Endothelial cell of umbilical vein (primary cell): ENCODE results near the gene RAB25. TPM values are rescaled to one million over a fixed set of nuclear protein-coding genes. Genes with fewer than 3 reads are reported as not detected.

Experiments used
- BruUV-seq: library from RNA; stranded (reverse); fragments of 400-500 nt; replicated peaks from 2 replicates; lab custom pipeline; 2021; lab: Mats Ljungman, UMichigan
- CTCF ChIA-PET: fragments of 300-600, 350-600 bp; sonication (Branson Sonifier 250); formaldehyde crosslinking; loops from one replicate; lab custom pipeline; 2021; ENCODE audit warnings: antibody characterized with exemption, inconsistent platforms; lab: Charles Lee
- POLR2A ChIA-PET: fragments of 300-600, 350-600 bp; sonication (Branson Sonifier 250); formaldehyde crosslinking; loops from one replicate; lab custom pipeline; 2021; ENCODE audit warnings: antibody characterized with exemption, inconsistent platforms; lab: Charles Lee
- DNase-seq: peaks from one replicate; pipeline ENCODE4 v3.0.0-alpha.2; 2011; ENCODE audit warnings: low read depth, low spot score
- FAIRE-seq: peaks from 2 replicates; lab custom pipeline; 2011; peaks lifted over from hg19 to GRCh38; lab: Jason Lieb, UNC
- H2AFZ ChIP-seq: 2 replicates; pipeline ENCODE4 v1.6.0; 2012; ENCODE audit warnings: low read depth, low read length, control low read depth, inconsistent platforms
- H3K27ac ChIP-seq: 2 replicates; pipeline ENCODE4 v1.5.1; 2011; ENCODE audit warnings: low read depth, mild to moderate bottlenecking, control low read depth, low read length, moderate library complexity; ENCODE audit not compliant: insufficient read depth
- H3K27me3 ChIP-seq, 2 experiments: 2 replicates each; pipeline versions ENCODE4 v1.6.0 to v1.6.1; 2011; ENCODE audit warnings: low read length in 2 of 2, mixed read lengths in 1 of 2; ENCODE audit not compliant: control insufficient read depth in 2 of 2, insufficient read depth in 2 of 2
- H3K36me3 ChIP-seq, 2 experiments: 2 replicates in 1 of 2; 3 replicates in 1 of 2; pipeline ENCODE4 v1.5.1; 2011; ENCODE audit warnings: low read length in 2 of 2, mild to moderate bottlenecking in 1 of 2, moderate library complexity in 1 of 2; ENCODE audit not compliant: control insufficient read depth in 2 of 2, insufficient read depth in 2 of 2; ENCODE audit errors: extremely low read depth in 1 of 2
- H3K4me1 ChIP-seq: 3 replicates; pipeline ENCODE4 v1.5.1; 2011; ENCODE audit warnings: mild to moderate bottlenecking, low read length; ENCODE audit not compliant: control insufficient read depth, insufficient read depth; ENCODE audit errors: extremely low read depth
- H3K4me2 ChIP-seq: 2 replicates; pipeline ENCODE4 v1.6.1; 2011; ENCODE audit warnings: low read length, control low read depth, mixed read lengths; ENCODE audit not compliant: insufficient read depth
- H3K4me3 ChIP-seq, 3 experiments: fragments of 200-600 bp in 1 of 3; sonication (generic), shearing (Covaris generic) in 1 of 3; replicated peaks in 1 of 3; 2 replicates each; pipeline ENCODE4 v1.5.1; 2011 to 2016; ENCODE audit warnings: control low read depth in 3 of 3, low read length in 3 of 3, mild to moderate bottlenecking in 2 of 3, inconsistent platforms in 1 of 3, low read depth in 1 of 3, moderate library complexity in 1 of 3; ENCODE audit not compliant: insufficient read depth in 1 of 3
- H3K79me2 ChIP-seq: 2 replicates; pipeline ENCODE4 v1.6.0; 2012; ENCODE audit warnings: low read length, inconsistent platforms; ENCODE audit not compliant: control insufficient read depth, insufficient read depth
- H3K9ac ChIP-seq: replicated peaks from 2 replicates; pipeline ENCODE3; 2011; ENCODE audit warnings: low read length, control low read depth; ENCODE audit not compliant: insufficient read depth; ENCODE audit errors: extremely low read depth
- H3K9me1 ChIP-seq: replicated peaks from 3 replicates; pipeline ENCODE4 v1.6.0; 2011; ENCODE audit warnings: mild to moderate bottlenecking, low read length; ENCODE audit not compliant: control insufficient read depth, insufficient read depth; ENCODE audit errors: extremely low read depth
- H3K9me3 ChIP-seq: replicated peaks from 2 replicates; pipeline ENCODE4 v1.5.1; 2012; ENCODE audit warnings: low read length, inconsistent platforms; ENCODE audit not compliant: control insufficient read depth, insufficient read depth
- H4K20me1 ChIP-seq: replicated peaks from 2 replicates; pipeline ENCODE3; 2011; ENCODE audit warnings: mild to moderate bottlenecking, low read length; ENCODE audit not compliant: control insufficient read depth, insufficient read depth; ENCODE audit errors: extremely low read depth
- EZH2 ChIP-seq: IDR thresholded peaks from 2 replicates; pipeline ENCODE4 v1.6.1; 2012; ENCODE audit warnings: borderline replicate concordance, low read depth, mild to moderate bottlenecking, moderate library complexity, low read length, inconsistent platforms; ENCODE audit not compliant: severe bottlenecking
- FOS ChIP-seq: IDR thresholded peaks from 2 replicates; pipeline ENCODE4 v1.6.1; 2011; ENCODE audit warnings: mild to moderate bottlenecking, low read length, moderate library complexity, borderline replicate concordance; ENCODE audit not compliant: insufficient read depth
- GATA2 ChIP-seq: IDR thresholded peaks from 2 replicates; pipeline ENCODE4 v1.7.0; 2011; ENCODE audit warnings: low read depth, mild to moderate bottlenecking, moderate library complexity, mixed read lengths, low read length; ENCODE audit not compliant: insufficient read length, insufficient read depth
- JUN ChIP-seq: IDR thresholded peaks from 2 replicates; pipeline ENCODE4 v1.6.1; 2011; ENCODE audit warnings: borderline replicate concordance, low read depth; ENCODE audit not compliant: insufficient read length, insufficient read depth
- MYC ChIP-seq: IDR thresholded peaks from one replicate; pipeline ENCODE4 v1.6.1; 2011; ENCODE audit warnings: mild to moderate bottlenecking, low read depth, low read length
- POLR2A ChIP-seq: IDR thresholded peaks from 2 replicates; pipeline ENCODE4 v1.6.1; 2012; ENCODE audit warnings: low read depth, mild to moderate bottlenecking, control low read depth, low read length
- POLR2AphosphoS5 ChIP-seq: IDR thresholded peaks from 2 replicates; pipeline ENCODE4 v1.6.1; 2012; ENCODE audit warnings: low read depth, mild to moderate bottlenecking, control low read depth, low read length, moderate library complexity; ENCODE audit not compliant: insufficient read depth
- dilution Hi-C: fragments of 300-500 bp; cut with MboI; formaldehyde crosslinking; loops from one replicate; pipeline ENCODE4 v1.15.0; 2019; ENCODE audit warnings: low sequenced_read_pairs; ENCODE audit not compliant: extremely low pct_ligation_motif_present
- intact Hi-C: fragments of 100-400 bp; cut with micrococcal nuclease; formaldehyde crosslinking; loops from one replicate; pipeline ENCODE4 v1.10.0; 2022
- polyA plus RNA-seq, 4 experiments: library from polyadenylated mRNA; depleted of rRNA in 3 of 4; stranded (reverse) in 3 of 4; unstranded in 1 of 4; fragments of >200 nt; gene quantifications; 2 replicates each; pipeline versions ENCODE4 v1.2.1 to v1.2.3, GENCODE V29; 2011 to 2012; ENCODE audit warnings: missing spikeins in 1 of 4
- total RNA-seq: library from RNA; stranded (reverse); gene quantifications from 2 replicates; pipeline ENCODE4 v1.2.3, GENCODE V29; 2021
- TF ChIP-seq, protein P1 (sequence below): IDR thresholded peaks from 2 replicates; pipeline ENCODE4 v1.6.1; 2011; ENCODE audit not compliant: insufficient read depth, insufficient read length
- TF ChIP-seq, protein P2 (sequence below), 2 donors: IDR thresholded peaks; 1 replicate in 1 of 2; 2 replicates in 1 of 2; pipeline ENCODE4 v1.5.1; 2011; ENCODE audit warnings: low read length in 2 of 2, mild to moderate bottlenecking in 2 of 2, moderate library complexity in 2 of 2, control low read depth in 1 of 2, inconsistent platforms in 1 of 2, low read depth in 1 of 2; ENCODE audit not compliant: insufficient read depth in 1 of 2; ENCODE audit errors: extremely low read depth in 1 of 2

RAB25 gene
- total and polyA plus RNA-seq, 2 donors (not counting 3 experiments of a cell fraction or from before 2014, with no cell fraction given), result not detected

DNA sequence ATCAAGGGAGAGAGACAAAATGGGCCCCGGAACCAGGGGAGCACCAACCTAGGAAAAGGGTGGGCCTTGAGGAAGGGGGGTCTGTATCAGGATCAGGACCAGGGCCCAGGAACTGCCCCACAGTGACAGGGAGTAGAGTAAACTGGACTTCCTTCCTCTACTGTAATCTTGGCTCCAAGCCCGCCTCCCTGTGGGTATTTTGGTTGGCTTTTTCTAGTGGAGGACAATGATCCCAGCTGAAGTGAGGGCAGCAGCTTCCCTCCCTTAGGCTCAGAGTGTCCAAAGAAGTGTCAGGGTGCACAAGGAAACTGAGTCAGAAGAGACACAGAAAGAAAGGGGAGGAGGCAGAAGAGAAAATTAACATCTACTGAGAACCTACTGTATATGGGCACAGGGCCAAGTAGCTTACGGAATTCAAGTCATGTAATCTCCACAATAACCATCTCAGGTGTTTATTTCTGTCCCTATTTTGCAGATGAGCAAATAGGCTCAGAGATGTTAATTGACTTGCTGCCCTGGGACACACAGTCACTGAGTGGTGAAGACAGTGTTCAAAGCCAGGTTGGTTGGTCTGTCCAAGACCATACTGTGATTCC lies 12.2 kb upstream of the RAB25 start:
- DNase-seq (peak; percentile 17), FAIRE-seq (peak; percentile 38)
- Histone ChIP-seq H2AFZ (no peak overlapping the region), H4K20me1 (no peaks in the 10 kb centered on the region), H3K9ac (no peak overlapping the region), H3K9me3 (no peaks in the 10 kb centered on the region), H3K27me3 (no peaks in the 10 kb centered on the region), H3K4me3 (no peak overlapping the region), H3K79me2 (peaks cover 15% of the 10 kb centered on the region), H3K4me2 (no peak overlapping the region), H3K27ac (no peak overlapping the region), H3K9me1 (no peaks in the 10 kb centered on the region), H3K4me1 (peaks cover 12% of the 10 kb centered on the region), H3K36me3 (peaks cover 0 to 10% of the 10 kb centered on the region in 2 experiments)
- POLR2A ChIA-PET, result interaction anchor here (0.6 kb wide), 1 partner anchor 130 kb away, joined by 4 read pairs; no protein-coding TSS in a partner anchor
- intact Hi-C loops (no loop called here), dilution Hi-C loops (no loop called here)
- BruUV-seq, result no TSS peak
- CTCF ChIA-PET, result interaction anchor here (0.7 to 2.2 kb wide), 4 partner anchors 17 to 41 kb away, joined by 3 to 14 read pairs (median 4); no protein-coding TSS in a partner anchor
- TF ChIP-seq JUN (no peak), EZH2 (no peak), POLR2AphosphoS5 (no peak), MYC (no peak), FOS (no peak), POLR2A (no peak), GATA2 (no peak)
- TF ChIP-seq, protein P1, sequence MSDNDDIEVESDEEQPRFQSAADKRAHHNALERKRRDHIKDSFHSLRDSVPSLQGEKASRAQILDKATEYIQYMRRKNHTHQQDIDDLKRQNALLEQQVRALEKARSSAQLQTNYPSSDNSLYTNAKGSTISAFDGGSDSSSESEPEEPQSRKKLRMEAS, result no peak
- TF ChIP-seq, protein P2, sequence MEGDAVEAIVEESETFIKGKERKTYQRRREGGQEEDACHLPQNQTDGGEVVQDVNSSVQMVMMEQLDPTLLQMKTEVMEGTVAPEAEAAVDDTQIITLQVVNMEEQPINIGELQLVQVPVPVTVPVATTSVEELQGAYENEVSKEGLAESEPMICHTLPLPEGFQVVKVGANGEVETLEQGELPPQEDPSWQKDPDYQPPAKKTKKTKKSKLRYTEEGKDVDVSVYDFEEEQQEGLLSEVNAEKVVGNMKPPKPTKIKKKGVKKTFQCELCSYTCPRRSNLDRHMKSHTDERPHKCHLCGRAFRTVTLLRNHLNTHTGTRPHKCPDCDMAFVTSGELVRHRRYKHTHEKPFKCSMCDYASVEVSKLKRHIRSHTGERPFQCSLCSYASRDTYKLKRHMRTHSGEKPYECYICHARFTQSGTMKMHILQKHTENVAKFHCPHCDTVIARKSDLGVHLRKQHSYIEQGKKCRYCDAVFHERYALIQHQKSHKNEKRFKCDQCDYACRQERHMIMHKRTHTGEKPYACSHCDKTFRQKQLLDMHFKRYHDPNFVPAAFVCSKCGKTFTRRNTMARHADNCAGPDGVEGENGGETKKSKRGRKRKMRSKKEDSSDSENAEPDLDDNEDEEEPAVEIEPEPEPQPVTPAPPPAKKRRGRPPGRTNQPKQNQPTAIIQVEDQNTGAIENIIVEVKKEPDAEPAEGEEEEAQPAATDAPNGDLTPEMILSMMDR (IDR thresholded peaks at IDR 0.05; ENCODE audit: extremely low read depth in 1 of 2, insufficient read depth in 1 of 2, low read depth in 1 of 2, low read length in 2 of 2), result no peak
